Activated CD8-positive, alpha-beta memory T cell treated with anti-CD3 and anti-CD28 coated beads, Interleukin-2, amount 50 U/mL, for 24 hours (primary cell): ENCODE data around the gene NCOA3.
"Not testable (repeated sequence)": the region's sequence is repeated elsewhere in the genome, so short reads cannot be mapped to it uniquely, and the experiment has no call there.

ENCODE experiments used
- DNase-seq: peaks from one replicate; pipeline ENCODE4 v3.0.0-alpha.2; 2020; ENCODE audit errors: extremely low read depth

The NCOA3 gene

DNA sequence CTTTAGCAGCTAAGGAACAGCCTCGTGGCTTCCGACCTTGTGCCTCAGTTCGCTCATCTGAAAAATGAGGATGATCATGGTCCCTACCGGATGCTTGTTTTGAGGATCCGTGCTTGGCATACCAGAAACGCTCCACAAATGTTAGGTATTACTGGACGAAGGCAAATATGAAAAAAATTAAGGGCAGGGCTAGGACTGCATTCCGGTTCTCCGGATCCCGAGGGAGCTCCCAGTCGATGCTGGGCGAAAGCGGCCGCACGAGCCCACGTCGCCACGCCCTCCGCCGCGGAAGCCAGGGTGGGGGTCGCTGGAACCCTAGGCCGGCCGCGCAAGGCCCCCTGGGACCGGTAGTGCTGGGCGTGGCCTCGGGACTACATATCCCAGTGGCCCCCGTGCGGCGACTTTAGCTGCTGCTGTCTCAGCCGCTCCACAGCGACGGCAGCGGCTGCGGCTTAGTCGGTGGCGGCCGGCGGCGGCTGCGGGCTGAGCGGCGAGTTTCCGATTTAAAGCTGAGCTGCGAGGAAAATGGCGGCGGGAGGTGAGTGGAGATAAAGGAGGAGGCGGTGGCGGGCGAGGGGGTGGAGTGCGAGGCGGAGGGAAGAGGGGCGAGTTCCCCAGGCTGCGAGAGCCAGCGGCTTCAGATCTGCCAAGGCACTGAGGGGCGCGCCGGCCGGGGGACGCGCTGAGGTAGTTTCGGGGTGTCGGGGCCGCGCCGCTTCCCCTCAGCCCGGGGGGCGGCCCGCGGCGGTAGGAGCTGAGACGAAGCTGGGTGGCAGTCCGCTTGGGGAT lies at the start of gene NCOA3:
Gene NCOA3 (plus strand): TSS at position 406 of the 789 bp plus-strand sequence. CDS start 120,361 bp downstream, outside the sequence.
- peak; percentile 84 for DNase-seq

DNA sequence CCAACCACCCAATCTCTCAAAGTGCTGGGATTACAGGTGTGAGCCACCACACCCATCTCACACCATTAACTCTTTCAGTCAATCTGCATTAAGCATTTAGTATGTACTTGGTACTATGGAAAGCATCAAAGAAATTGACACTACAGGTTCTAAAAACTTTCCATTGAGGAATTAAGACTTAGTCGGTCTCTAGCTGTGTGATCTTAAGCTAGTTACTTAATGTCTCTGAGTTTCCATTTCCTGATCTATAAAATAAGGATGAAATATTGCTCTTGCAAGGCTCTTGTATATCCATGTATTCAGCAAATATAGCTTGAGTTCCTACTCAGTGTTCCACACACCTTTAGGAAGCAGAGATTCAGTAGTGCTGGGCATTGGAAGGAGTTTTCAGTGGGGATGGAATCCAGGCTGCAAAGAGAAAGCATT lies 48.9 kb upstream of the NCOA3 start:
- DNase-seq = no peak

DNA sequence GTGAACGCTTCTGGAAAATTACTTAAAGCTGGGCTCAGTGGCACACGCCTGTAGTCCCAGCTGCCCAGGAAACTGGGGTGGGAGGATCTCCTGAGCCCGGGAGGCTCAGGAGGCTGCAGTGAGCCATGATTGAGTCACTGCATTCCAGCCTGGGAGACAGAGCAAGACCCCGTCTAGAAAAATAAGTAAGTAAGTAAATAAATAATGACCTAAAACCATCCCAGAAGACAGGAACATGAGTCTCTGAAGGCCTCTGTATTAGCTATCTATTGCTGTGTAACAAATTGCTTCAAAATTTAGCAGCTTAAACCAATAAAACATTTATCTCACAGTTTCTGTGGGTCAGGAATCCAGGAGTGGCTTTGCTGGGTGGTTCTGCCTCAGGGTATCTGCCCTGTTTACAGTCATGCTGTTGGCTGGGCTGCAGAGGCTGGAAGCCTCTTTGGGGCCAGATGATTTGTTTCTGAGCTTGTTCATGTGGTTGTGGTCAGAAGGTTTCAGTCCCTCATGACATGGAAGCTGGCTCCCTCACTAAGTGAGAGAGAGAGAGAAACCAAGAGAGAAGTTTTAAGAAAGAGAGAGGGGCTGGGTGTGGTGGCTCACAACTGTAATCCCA lies 48.4 kb upstream of the NCOA3 start:
- DNase-seq = peak; percentile 17

DNA sequence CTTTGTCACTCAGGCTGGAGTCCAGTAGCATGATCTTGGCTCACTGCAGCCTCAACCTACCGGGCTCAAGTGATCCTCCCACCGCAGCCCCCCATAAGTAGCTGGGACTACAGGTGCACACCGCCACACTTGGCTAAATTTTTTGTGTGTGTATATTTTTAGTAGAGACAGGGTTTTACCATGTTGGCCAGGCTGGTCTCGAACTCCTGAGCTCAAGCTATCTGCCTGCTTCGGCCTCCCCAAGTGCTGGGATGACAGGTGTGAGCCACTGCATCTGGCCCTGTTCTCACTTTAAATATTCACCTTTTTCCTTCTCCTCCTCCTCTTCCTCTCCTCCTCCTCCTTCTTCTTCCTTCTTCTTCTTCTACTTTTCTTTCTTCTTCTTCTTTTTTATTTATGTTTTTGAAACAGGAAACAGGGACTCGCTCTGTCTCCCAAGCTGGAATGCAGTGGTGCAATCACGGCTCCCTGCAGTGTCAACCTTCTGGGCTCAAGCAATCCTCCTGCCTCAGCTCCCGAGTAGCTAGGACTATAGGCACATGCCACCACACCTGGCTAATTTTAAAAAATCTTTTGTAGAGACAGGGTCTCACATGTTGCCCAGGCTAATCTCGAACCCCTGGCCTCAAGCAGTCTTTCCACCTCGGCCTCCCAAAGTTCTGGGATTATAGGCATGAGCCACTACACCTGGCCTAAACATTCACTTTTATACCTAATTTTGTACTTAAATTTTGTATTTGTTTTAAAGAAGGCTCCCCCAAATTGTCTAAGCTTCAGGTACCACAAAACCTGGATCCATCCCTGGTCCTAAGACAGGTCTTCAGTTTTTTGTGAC lies 47.2 kb upstream of the NCOA3 start:
- no peak for DNase-seq

DNA sequence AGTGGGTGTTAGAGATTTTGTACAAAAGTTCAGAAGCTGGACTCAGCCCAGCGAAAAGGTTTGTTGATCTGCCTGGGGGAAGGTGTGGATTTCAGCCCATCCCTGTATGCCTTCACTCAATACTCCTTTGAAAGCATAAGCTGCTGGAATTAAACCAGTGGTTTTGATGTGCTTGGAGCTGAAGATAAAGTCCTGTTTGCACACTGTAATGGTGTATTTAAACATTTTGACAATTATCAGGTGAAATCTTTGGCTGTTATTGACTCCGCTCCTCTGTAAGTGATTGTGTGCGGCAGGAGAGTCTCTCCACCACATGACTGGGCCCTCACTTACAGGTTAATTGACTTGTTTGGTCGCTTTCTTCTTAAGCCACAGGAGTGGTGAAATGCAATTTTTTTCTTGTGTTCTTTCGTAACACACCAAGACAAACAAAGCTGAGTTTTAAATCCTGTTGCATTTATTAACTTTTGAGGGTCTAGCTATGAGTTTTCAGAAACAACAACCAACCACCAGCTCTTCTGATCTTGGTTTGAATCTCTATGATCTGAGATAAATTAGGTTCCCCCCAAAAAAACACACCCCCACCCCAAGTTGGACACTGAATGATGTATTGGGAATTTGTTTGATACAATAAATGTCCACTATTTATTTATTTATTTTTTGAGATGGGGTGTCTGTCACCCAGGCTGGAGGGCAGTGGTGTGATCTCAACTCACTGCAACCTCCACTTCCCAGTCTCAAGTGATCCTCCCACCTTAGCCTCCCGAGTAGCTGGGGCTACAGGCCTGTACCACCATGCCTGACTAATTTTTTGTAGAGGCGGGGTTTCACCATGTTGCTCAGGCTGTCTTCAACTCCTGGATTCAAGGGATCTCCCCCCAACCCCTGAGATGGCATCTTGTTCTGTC lies 46.3 kb upstream of the NCOA3 start:
- DNase-seq = no peak

DNA sequence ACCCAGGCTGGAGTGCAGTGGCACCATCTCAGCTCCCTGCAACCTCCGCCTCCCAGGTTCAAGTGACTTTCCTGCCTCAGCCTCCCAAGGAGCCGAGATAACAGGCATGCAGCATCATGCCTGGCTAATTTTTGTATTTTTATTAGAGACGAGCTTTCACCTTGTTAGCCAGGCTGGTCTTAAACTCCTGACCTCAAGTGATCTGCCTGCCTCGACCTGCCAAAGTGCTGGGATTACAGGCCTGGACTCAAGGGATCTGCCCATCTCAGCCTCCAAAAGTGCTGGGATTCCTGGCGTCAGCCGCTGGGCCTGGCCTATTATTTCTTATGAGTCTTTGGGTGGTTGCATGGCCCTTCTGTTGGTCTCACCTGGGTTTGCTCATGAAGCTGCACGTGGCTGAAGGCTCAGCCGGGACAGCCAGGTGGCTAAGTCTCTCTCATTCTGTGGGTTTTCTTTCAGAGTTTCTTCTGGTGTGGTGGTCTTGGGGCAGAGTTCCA lies 45.6 kb upstream of the NCOA3 start:
- no peak for DNase-seq

DNA sequence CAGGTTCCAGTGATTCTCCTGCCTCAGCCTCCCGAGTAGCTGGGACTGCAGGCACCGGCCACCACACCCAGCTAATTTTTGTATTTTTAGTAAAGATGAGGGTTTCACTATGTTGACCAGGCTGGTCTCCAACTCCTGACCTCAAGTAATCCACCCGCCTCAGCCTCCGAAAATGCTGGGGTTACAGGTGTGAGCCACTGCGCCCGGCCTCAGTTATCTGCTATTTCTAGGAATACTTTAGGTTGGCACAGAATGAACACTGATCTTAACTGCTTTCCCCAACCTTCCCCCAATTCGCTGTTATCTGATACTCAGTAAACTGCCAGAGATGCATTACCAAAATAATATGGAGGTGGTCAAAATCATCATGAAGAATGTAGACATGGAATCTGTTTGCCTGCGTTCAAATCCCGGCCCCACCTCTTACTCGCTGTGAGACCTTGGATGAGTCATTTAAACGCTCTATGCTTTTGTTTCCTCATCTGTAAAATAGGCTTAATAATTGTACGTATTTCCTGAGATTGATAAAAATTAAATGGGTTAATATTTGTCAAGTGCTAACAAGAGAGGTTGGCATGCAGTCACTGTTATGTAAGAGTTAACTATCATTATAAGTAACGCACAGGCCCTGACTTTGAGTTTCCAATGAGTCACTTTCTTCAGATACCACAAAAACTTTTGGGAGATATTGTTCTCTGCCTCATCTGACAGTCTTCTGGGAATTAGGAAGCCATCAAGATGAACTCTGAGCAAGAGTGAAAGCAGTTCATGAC lies 44.5 kb upstream of the NCOA3 start:
- DNase-seq = no peak

DNA sequence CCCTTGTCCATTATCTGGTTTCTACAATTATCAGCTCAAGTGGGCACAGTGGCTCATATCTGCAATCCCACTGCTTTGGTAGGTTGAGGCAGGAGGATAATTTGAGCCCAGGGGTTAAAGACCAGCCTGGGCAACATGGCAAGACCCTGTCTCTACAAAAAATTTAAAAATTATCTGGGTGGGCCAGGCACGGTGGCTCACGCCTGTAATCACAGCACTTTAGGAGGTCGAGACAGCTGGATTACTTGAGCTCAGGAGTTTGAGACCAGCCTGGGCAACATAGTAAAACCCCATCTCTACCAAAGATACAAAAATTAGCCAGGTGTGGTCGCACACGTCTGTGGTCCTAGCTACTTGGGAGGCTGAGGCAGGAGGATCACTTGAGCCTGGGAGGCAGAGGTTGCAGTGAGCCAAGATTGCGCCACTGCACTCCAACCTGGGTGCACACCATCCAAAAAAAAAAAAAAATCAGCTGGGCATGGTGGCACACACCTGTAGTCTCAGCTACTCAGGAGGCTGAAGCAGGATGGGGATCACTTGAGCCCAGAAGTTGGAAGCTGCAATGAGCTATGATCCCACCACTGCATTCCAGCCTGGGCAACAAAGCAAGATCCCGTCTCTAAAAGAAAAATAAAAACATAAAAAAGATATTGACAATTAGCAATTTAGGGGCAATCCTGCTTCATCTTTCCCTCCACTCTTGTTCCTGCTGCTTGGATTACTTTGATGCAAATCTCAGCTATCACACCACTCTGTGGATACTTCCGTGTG lies 43.2 kb upstream of the NCOA3 start:
- not testable (repeated sequence) for DNase-seq

DNA sequence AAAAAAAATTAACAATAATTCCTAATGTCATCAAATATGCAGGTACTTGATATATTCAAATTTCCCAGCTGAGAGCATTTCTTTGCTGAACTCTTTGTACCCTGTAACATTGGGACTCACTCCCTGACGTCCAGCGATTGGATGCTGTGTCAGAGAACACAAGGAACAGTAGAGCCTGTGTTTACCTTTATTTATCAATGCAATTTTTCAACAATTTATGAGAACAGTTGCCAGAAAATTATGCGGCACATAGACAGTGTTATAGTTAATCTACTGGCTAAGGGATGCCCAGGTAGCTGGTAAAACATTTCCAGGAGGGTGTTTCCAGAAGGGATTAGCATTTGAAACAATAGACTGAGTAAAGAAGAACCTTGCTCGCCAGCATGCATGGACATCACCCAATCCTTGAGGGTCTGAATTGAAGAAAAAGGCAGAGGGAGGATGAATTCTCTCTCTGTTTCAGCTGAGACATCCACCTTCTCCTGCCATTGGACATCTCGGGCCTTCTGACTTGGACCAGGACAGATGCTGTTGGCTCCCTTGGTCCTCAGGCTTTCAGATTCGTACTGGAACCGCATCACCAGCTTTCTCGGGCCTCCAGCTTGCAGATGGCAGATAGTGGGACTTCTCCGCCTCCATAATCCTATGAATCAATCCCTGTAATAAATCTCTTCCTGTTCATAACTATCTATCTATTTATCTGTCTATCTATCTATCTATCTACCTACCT lies 42.2 kb upstream of the NCOA3 start:
- DNase-seq = no peak

DNA sequence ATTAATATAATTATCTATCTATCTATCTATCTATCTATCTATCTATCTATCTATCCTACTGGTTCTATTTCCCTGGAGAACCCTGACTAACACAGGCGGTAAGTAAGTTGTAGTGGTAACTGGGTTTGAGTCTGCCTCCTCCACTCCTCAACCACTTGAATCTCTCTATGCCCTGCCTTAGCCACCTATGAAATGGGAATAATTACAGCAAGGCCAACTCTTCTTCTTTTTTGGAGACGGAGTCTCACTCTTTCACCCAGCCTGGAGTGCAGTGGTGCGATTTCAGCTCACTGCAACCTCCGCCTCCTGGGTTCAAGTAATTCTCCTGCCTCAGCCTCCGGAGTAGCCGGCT lies 41.0 kb upstream of the NCOA3 start:
- not testable (repeated sequence) for DNase-seq

DNA sequence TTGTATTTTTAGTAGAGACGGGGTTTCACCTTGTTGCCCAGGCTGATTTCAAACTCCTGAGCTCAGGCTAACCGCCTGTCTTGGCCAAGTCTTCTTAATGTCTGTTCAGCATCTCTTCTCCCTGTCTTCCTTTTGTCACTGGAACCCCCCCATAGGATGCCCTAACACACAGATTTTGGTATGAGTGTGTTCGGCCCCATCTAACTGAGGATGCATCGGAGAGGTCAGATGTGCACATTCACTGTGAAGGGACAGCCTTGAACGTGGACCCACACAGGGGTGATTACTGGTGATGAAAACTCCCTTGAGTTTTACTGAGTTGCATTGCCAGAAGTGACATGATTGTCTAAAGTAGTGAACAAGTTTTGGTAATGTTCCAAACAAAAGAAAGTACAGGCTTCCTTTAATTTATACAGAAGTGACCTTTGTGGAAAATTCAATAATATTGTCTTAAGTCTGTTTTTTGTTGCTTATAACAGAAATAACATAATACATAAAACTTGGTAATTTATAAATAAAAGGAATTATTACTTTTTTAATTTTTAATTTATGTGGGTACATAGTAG lies 40.5 kb upstream of the NCOA3 start:
- DNase-seq = no peak

DNA sequence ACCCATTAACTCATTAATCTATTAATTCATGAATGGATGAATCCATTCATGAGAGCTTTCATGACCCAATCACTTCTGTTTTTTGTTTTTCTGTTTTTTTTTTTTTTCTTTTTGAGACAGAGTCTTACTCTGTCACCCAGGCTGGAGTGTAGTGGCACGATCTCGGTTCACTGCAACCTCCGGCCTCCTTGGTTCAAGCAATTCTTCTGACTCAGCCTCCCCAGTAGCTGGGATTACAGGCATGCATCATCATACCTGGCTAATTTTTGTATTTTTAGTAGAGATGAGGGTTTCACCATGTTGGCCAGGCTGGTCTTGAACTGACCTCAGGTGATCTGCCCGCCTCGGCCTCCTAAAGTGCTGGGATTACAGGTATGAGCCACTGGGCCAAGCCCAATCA lies 39.8 kb upstream of the NCOA3 start:
- DNase-seq = not testable (repeated sequence)

DNA sequence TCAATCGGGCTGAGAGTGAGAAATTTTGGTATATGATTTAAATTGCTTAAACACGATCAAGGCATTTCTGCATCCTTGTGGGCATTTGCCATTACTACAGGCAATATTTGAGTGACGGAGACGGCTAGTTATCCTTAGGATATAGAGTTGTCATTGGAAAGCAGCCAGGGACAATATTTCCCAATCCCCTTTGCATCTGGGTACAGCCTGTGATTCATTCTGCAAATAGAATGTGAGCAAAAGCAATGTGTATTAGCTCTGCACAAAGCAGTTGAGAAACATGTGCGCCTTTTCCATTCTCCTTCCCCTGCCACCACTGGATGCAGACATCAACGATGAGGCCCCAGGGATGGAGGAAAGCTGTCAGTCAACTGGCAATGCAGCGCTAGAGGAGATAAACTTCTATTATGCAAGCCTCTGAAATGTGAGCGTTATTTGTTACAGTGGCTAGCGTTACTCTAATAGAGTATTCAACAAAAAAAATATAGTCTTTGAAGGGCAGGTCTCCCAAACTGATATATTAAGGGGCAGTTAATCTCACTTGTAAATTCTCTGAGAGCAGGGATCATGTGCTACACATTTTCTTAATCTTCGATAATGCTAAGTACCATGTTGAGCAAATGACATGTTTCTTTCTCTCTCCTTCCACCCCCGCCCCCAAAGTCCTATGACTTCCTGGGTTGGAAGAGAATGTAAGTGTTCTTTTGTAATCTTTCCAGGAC lies 37.1 kb upstream of the NCOA3 start:
- DNase-seq = no peak

DNA sequence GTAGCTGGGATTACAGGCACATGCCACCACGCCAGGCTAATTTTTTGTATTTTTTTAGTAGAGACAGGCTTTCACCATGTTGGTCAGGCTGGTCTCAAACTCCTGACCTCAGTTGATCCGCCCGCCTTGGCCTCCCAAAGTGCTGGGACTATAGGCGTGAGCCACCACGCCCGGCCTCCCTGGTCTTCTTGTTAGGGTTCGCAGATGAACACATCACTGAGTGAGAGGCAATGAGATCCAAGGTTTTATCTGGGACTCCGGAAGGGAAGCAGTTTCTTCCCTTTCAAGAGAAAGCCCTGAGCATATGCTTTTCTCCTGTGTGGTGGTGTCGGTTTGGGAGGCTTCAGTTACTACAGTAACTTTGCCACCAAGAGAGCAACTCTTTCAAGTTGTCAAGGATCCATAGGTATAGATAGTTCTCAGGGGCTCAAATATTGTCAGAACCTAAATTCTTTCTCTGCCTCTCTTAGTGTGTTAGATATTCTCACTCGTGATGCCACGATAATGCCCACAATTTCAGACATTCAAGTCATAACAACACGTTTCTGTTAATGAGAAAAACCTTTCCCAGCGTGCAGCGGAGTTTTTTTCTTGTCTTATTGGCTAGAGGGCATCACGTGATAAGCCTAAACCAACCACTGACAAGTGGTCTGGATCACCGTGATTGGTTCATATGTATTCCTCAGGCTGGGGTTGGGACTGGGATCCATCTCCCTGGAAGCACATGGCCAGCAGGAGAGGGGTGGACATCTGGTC lies 36.2 kb upstream of the NCOA3 start:
- DNase-seq = no peak

DNA sequence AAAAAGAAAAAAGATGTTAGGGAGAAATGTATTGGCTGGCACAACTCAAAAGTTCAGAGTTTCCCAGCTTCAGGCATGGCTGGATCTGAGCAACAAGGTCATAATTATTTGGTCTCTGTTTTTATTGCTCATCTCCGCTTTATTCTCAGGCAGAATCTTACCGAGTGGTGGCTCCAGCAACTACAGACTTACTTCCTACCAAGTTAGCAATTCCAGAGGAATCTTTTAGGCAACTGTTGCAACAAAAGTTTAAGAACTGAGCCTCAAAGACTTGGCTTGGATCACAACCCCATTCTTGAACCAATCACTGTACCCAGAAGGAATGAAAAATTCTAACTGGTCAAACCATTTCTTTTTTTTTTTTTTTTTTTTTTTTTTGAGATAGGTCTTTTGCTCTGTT lies 35.5 kb upstream of the NCOA3 start:
- DNase-seq = no peak

DNA sequence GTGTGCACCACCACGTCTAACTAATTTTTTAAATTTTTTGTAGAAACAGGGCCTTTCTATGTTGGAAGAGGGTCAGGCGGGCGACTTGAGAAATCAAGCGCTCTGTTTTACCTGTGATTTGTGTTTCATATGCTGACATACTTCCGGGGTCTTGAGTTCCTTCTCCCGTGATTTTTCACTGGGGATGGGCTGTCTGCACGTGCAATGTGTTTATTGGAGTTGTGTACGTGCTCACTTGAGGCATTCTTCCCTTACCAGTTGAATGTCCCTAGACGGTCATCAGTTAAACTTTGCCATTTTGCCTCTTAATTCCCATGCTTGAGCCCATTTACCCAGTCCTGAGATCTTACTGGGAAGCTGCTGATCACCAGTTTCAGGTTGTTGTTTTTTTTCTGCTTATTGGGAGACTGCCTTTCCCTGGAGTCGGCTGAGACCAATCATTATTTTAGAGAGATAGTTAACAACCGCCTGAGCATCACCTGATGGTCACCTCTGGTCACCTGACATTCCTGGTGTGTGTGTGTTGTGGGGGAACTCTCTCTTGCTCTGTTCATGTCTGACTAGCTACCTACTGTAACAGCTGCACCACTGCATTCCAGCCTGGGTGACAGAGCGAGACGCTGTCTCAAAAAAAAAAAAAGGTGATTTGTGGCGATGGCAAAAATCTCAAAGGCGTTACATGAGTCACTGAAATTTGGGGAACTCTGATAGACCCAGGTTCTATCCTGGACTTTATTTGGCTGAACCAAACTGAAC lies 34.8 kb upstream of the NCOA3 start:
- DNase-seq = no peak
